GM21515 (cell line): Measurements from ENCODE around the gene KRT5.

Experiments
- ATAC-seq: cut with Tn5 transposase; IDR thresholded peaks from one replicate; pipeline ENCODE4 v1.9.1; 2021; ENCODE audit not compliant: unreplicated experiment

KRT5 gene

GRCh38 chr12:52539083-52539820 lies 19.1 kb upstream of the KRT5 start:
- no peak for ATAC-seq

- no peak for ATAC-seq
These were observed 16.9 kb upstream of the KRT5 start for GRCh38 chr12:52537101-52537500.

- ATAC-seq, result no peak
These were observed 15.4 kb upstream of the KRT5 start for GRCh38 chr12:52535574-52535973.

- ATAC-seq, result no peak
These were observed 14.3 kb upstream of the KRT5 start for GRCh38 chr12:52534482-52534881.

- no peak for ATAC-seq
These were observed 13.7 kb upstream of the KRT5 start for GRCh38 chr12:52533686-52534470.

- no peak for ATAC-seq
These were observed 12.4 kb upstream of the KRT5 start for GRCh38 chr12:52532636-52533035.

- no peak for ATAC-seq
These were observed 11.5 kb upstream of the KRT5 start for GRCh38 chr12:52531566-52532300.

GRCh38 chr12:52530905-52531304 lies 10.7 kb upstream of the KRT5 start:
- no peak for ATAC-seq

GRCh38 chr12:52530366-52530765 lies 10.2 kb upstream of the KRT5 start:
- ATAC-seq, result no peak

- ATAC-seq, result no peak
These were observed 9.7 kb upstream of the KRT5 start for GRCh38 chr12:52529846-52530245.

- no peak for ATAC-seq
These were observed 9.2 kb upstream of the KRT5 start for GRCh38 chr12:52529417-52529816.

- ATAC-seq, result no peak
These were observed 8.5 kb upstream of the KRT5 start for GRCh38 chr12:52528641-52529143.

GRCh38 chr12:52527121-52527800 lies 7.1 kb upstream of the KRT5 start:
- ATAC-seq, result no peak

GRCh38 chr12:52526511-52526951 lies 6.3 kb upstream of the KRT5 start:
- ATAC-seq, result no peak

GRCh38 chr12:52525661-52526499 lies 5.7 kb upstream of the KRT5 start:
- ATAC-seq, result no peak

- no peak for ATAC-seq
These were observed 4.9 kb upstream of the KRT5 start for GRCh38 chr12:52524898-52525591.

- no peak for ATAC-seq
These were observed 4.2 kb upstream of the KRT5 start for GRCh38 chr12:52524241-52524897.

- no peak for ATAC-seq
These were observed 3.6 kb upstream of the KRT5 start for GRCh38 chr12:52523824-52524223.
